WI38 (cell line): ENCODE results near the gene ZFYVE9.
A peak's percentile ranks its signal among the peaks of the same experiment; 100 is the strongest.
"Not testable (repeated sequence)": the region's sequence is repeated elsewhere in the genome, so short reads cannot be mapped to it uniquely, and the experiment has no call there.

ENCODE experiments used
- H3K4me3 ChIP-seq: 2 replicates; pipeline ENCODE4 v1.5.1; 2011; ENCODE audit warnings: low read depth, mild to moderate bottlenecking, control low read depth, low read length
- TF ChIP-seq, protein P1 (sequence below): IDR thresholded peaks from 2 replicates; pipeline ENCODE4 v1.5.1; 2012; ENCODE audit warnings: low read depth, mild to moderate bottlenecking, control low read depth, low read length

Gene ZFYVE9

DNA sequence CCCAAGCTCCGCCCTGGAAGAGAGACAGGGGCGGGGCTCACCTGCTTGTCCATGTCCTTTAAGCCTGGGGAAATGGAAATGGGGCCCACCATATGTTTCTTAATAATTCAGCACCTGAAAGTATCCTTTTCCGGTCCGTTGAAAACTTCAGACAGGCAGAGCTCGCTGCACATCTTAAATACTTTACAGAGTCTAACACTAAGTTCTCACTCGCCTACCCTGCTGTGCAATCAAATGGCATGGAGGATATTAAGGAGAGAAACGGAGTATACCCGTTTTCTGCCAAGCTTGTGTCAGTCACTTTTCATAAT, 224.6 kb downstream of the ZFYVE9 start:
- TF ChIP-seq, protein P1, sequence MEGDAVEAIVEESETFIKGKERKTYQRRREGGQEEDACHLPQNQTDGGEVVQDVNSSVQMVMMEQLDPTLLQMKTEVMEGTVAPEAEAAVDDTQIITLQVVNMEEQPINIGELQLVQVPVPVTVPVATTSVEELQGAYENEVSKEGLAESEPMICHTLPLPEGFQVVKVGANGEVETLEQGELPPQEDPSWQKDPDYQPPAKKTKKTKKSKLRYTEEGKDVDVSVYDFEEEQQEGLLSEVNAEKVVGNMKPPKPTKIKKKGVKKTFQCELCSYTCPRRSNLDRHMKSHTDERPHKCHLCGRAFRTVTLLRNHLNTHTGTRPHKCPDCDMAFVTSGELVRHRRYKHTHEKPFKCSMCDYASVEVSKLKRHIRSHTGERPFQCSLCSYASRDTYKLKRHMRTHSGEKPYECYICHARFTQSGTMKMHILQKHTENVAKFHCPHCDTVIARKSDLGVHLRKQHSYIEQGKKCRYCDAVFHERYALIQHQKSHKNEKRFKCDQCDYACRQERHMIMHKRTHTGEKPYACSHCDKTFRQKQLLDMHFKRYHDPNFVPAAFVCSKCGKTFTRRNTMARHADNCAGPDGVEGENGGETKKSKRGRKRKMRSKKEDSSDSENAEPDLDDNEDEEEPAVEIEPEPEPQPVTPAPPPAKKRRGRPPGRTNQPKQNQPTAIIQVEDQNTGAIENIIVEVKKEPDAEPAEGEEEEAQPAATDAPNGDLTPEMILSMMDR: no peak
- peak overlapping the region; percentile 89 for H3K4me3 ChIP-seq

DNA sequence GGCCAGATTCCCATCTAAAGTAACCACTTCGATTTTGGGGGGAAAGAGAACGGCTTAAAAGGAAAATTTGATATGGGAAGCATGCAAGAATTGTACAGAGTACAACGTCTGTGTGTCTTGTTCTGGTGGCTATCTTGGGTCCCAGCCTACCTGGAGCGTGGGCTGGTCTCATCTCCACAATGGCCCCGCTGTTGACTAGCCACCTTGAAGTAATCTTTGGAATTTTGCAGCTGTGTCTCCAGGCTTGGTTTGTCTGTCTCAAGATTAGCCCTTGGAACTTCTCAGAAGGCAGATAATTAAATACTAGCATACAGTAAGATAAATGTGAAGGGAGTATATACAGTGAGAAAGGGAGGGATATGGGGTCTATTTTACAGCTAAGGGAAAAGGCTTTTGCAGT, 225.4 kb downstream of the ZFYVE9 start:
- H3K4me3 ChIP-seq: no peak overlapping the region
- TF ChIP-seq, protein P1: no peak

DNA sequence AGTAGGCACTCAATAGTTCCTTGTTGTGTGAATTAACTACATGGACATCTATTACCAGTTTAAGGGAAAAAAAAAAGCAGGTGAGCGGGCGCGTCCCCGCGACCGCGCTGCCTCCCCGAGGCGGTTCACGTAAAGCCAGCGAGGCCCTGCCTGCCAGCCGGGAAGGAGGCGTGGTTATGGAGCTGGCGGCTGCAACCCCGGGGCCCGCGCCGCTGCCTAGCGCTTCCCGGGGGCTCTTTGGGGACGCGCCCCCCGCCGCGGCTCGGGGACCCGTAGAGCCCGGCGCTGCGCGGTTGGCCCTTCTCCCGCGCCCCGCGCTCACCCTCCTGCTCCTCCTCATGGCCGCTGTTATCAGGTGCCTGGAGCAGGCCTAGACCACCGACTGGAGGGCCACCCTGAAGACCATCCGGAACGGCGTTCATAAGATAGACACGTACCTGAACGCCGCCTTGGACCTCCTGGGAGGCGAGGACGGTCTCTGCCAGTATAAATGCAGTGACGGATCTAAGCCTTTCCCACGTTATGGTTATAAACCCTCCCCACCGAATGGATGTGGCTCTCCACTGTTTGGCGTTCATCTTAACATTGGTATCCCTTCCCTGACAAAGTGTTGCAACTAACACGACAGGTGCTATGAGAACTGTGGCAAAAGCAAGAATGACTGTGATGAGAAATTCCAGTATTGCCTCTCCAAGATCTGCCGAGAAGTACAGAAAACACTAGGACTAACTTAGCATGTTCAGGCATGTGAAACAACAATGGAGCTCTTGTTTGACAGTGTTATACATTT, 226.7 kb downstream of the ZFYVE9 start:
- TF ChIP-seq, protein P1: no peak
- H3K4me3 ChIP-seq: peak overlapping the region; percentile 48

DNA sequence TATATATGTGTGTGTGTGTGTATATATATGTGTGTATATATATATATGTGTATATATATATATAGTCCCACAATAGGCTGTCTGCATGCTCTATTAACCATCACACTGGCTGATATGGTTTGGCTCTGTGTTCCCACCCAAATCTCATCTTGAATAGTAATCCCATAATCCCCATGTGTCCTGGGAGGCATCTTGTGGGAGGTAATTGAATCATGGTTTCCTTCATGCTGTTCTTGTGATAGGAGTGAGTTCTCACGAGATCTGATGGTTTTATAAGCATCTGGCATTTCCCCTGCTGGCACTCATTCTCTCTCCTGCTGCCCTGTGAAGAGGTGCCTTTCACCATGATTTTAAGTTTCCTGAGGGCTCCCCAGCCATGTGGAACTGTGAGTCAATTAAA, 228.0 kb downstream of the ZFYVE9 start:
- not testable (repeated sequence) for H3K4me3 ChIP-seq

DNA sequence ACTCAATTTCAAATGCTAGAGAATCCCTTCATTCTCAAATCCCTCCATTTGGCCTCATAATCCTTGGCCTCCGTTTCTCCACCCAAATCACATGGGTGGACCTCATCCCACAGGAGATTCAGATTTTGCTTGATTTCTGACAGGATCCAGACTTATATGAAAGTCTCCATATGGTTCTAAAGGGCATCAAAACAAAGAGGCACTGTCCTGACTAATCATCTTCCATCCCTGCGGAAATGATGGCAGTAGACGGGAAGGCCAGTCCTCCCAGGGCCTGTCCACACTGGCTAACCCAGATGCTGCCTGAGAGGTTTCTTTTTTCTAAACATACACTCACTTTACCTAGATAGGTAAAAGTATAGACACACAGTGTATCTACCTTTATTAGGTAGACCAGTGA, 243.5 kb downstream of the ZFYVE9 start:
- TF ChIP-seq, protein P1: no peak
- H3K4me3 ChIP-seq: no peak overlapping the region

DNA sequence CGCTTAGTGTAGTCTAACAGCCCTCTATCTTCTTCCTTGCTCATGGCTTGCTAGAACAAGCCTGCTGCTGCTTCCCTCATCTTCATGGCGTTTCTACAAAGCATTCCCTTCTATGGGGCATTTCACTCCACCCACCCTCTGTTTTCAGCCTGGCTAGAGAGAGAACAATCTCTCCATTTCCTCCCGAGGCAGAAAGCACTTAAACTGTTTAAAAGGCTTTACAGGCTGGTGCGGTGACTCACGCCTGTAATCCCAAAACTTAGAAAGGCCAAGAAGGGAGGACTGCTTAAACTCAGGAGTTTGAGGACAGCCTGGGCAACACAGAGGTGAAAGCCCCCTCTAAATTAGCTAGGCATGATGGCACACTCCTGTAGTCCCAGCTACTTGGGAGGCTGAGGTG, 244.6 kb downstream of the ZFYVE9 start:
- no peak overlapping the region for H3K4me3 ChIP-seq
- TF ChIP-seq, protein P1: no peak

DNA sequence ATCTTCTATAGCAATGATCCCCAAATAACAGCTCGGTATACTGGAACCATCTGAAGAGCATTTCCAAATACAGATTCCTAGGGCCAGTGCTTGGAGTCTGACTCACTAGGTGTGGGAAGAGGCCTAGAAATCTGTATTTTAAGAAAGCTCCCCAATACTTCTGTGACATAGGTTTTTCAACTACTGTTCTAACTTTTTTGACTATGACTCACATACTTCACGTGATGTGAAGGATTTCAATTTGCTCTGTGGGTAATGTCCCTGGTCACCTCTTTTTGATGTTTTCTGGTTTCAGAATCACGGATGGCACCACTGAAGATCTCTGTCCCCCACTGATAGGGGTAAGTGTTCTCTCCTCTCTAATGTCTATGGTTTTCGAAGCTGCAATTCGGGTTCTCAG, 251.3 kb downstream of the ZFYVE9 start:
- TF ChIP-seq, protein P1: no peak

More for the DNA sequence above, 251.3 kb downstream of the ZFYVE9 start:
- H3K4me3 ChIP-seq: no peak overlapping the region
